ENCODE results near the gene PKLR.

PKLR gene

DNA sequence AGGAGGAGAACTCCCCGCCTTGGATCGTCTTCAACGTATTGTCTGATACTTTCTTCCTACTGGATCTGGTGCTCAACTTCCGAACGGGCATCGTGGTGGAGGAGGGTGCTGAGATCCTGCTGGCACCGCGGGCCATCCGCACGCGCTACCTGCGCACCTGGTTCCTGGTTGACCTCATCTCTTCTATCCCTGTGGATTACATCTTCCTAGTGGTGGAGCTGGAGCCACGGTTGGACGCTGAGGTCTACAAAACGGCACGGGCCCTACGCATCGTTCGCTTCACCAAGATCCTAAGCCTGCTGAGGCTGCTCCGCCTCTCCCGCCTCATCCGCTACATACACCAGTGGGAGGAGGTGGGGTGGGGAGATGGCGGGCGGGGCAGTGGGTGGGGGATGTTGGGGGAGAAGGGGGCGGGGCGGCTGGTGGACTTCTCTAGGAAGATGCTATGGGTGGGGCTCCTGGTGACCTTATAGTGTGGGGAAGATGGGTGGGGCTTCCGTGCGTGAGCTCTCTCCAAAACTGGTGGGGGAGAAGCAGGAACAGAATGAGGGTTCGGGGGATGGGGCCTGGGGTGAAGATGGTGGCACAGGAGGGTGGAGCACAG is 18.6 kb downstream of the PKLR start:
- no peak for DNase-seq

DNA sequence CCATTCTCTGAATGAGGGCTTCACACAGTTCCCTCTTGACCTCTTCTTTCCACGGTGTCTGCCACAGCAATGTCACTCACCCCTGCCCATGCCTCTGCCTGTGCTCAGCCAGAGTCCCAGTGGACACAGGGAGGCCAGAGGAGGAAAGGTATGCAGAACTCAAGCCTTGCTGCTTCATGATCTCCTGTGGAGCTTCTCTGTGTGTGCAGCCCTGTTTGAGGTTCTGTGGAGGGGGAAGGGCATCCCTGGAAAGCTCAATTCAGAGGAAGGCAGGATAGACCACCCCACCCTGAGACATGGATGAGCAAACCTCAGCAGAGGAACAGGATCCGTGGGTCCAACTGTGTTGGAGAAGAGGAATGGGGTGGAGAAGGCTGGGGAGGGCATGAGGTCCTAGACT is 22.0 kb downstream of the PKLR start:
- no peak for DNase-seq

DNA sequence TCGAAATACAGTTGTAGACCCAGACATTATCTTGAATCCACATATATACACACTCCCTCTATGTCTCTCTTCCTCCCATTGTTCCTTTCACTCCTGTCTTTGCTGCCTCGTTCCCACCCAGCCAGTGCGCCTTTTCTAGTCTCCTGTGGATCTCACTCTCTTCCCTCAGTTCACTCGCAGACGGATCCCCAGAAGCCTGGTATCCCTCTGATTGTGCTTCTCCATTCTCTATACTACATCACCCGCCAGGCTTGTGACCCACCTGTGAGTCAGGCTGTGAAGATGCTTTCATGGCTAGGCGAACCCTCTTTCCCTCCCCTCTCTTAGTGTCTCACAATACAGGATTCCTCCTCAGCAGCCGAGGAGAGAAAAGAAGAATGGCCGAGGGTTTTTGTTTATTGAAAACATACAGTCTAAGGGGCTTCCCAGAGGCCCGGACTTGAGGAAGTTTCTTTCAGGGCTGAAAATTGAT is 22.5 kb downstream of the PKLR start:
- DNase-seq, result no peak

DNA sequence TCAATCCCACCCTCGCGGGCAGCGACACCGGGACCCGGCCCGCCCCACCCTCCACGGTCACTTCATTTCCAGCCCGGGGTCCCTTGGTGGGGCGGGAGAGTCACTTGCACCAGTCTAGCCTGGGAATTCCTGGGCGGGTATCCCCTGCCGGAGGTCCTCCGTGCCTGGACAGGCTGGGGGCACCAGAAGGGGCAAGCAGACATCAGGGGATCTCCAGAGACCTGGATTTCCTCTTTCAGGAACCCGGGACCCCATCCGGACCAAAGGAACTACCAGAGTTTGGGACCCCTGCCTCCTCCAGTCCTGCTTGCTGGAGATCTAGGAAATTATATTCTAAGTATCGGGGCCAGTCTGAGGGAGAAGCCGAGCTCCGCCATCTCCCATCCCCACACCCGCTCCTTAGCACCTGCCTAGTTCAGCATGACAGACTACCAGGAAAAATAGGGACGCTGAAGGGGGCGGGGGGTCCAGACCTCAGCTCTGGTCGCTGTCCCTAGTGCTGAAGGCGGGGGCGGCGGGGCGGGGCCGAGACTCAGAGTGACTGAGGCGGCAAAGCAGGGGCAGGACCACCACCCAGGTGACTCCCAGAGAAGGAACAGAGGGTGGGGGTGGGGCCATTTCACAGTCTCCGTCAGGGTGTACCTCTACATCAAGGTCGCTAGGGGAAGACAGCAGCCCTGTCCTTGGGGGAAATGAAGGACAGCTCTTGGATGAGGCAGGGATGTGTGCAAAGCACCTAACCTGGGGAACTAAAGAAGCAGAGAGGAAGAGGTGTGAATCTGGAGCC is 23.1 kb downstream of the PKLR start:
- DNase-seq, result peak; percentile 27 to 38

DNA sequence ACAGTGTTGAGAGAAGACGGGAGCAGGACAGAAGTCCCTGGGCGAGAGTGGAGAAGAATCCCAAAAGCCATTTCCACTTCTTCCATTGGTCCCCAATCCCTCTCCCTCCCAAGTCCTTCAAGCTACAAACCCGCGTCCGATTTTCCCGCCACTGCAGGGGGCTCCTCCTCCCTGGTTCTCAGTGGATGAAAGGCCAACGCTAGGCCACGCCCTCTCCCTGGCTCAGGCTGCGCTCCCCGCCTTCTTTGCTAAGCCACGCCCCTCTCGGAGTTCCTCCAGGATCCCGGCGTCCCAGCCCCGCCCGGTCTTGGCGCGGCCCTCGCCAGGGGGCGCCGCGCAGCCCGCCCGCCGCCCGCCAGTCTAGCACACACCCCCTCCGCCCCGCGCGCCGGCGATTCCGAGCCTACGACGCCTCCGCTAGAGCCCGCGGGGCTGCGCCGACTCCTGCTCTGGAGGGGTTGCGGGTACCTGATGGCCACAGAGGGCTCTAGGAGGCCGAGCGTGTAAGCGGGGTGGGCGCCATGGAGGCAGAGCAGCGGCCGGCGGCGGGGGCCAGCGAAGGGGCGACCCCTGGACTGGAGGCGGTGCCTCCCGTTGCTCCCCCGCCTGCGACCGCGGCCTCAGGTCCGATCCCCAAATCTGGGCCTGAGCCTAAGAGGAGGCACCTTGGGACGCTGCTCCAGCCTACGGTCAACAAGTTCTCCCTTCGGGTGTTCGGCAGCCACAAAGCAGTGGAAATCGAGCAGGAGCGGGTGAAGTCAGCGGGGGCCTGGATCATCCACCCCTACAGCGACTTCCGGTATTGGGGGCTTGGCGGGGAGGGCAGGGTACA is 24.0 kb downstream of the PKLR start, which contains the start of gene HCN3:
HCN3 (plus strand) TSS at position 394 of the 832 bp plus-strand sequence; CDS start at position 522, 128 bp downstream.
- DNase-seq, result peak; percentile 97 to 99

DNA sequence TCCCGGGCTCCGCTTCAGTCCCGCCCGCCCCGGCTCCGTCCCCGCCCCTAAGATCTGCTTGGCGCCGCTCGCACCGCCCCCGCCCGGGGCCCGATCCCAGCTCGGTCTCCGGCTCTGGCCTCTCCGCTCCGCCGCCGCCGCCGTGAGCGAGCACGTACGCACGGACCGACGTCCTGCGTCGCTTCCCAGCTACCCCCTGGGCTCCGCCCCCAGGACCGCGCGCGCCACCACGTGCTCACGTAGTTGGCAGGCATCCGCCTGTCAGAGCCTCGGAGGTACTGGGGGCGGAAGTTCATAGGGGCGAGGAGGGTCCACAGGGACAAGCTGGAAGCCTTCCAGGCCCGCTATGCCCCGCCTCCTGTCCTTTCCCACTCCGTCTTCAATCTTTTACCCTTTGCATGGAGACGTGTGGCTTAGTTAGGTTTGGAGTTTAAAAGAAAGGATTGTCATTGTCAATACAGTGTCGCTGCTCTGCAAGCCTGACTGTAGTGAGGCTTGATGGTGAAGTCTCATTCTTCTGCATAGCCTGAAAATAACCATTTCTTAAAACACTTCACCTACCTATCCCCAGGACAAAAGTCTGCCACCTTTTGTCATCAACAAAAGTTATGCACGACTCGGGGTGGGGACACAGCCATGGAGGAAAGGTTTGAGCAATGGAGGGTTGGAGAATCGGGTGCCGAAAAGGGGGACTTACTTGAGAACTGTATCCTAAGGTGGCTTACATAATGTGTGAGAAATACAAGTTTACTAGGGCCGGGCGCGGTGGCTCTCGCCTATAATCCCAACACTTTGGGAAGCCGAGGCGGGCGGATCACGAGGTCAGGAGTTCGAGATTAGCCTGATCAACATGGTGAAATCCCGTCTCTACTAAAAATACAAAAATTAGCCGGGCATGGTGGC is 27.6 kb downstream of the PKLR start, which contains the start of gene CLK2:
CLK2 (minus strand) TSS at position 162 of the 903 bp plus-strand sequence. CDS start 2,527 bp downstream, outside the sequence.
- DNase-seq, result peak; percentile 96 to 100

DNA sequence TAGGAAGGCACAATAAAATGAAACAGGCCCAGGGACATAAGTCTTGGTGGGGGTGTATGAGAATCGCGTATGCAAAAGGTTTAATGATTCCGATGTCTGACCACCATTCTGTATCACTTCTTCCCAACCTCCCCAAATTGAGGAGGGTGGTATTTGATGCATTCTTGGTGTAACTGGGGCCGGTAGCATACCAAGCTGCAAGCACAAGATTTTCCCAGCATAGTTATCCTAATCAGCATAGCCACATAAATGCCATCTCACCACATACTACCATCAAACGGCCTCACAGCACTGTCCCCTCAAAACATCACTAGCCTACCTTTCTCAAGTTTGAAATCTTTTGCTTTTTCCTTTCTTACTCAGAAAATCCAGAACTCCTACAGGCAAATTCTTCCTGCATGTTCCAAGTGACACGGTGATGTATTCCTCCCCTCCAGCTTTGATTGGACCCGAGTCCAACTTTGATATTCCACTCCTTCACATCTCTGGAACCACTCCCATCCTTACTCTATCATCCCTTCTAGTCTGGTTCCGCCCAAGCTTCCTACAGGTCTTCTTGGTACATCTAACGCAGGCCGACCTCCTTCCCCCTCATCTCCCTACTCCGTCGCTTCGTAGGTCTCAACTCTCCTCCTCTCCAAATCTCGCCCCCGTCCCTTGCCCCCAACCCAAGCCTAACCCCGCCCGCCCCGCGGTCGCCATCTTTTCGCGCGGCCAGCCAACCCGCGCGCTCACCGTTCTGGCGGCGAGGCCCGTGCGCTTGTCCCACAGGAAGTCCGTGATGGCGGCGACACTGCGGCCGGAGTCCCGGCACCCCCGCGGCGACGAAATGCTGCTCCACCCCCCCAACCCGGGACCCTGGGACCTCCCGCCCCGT is 28.5 kb downstream of the PKLR start:
- DNase-seq, result peak; percentile 73 to 79

DNA sequence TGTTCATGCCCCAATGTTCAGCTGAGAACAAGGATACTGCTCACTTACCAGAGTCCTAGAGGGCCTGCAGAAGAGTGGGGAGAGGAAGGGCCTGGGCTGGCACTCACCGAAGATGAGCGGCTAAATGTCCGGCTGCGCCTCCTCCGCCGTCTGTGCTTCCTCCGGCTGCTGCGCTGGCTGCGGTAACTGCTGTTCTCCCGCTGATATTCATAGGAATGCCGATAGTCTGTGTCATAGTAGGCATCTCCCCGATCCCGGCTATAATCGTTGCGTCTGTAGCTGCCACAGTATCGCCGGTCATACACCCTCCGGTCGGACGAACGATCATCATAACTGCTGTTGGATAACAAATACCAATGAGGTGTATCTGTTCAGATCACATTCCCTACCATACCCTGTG is 31.9 kb downstream of the PKLR start:
- no peak for DNase-seq

DNA sequence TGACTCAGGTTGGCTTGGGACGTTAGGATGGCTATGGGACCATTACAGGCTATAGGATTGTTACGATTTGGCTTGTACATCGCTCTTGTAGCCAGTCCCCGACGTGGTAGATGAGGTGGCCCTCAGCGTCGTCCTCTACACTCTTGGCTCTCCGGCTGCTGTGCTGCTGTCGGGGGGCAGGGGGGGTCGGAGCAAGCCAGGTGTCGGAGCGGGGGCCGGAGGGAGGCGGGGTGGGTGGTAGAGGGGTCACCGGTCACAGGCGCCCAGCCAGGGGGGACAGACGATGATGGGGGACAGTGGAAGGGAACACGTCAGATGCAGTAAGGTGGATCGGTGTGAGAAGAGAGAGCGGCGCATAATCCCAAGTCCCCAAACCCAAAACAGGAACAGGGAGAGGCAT is 32.6 kb downstream of the PKLR start:
- no peak for DNase-seq

DNA sequence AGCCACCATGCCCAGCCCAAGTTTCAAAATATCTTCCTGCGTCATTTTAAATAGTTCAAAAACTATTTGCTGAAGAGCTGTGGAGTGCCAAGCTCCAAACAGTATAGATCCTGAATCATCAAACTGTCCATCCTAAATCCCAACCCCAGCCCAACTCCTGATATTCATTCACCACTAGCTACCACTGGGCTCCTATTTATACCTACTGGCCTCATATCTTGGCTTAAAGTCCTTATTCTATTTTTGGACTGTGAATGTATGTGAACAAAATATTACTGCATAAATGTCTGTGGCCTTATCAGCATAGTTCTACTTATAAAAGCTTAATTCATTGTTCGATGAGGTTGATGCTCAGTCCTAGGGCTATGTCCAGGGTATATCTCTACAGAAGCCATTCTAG is 33.9 kb downstream of the PKLR start:
- no peak for DNase-seq

DNA sequence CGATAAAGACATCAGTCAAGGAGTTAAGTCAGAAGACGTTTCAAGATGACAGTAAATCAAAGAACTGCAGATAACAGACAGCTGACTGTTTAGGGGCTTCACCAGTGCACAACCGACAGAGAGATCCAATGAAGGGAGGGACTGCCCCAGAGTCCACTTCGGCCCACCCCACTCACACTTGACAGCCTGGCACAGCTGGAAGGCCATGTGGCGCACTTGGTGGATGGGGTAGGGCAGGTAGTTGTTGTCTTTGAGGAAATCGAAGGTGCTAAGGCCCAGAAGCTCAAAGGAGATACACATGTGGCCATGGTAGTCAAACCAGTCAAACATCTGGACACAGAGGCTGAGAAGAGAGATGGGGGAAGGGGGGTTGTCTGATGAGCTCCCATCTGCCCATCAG is 34.7 kb downstream of the PKLR start:
- no peak for DNase-seq

DNA sequence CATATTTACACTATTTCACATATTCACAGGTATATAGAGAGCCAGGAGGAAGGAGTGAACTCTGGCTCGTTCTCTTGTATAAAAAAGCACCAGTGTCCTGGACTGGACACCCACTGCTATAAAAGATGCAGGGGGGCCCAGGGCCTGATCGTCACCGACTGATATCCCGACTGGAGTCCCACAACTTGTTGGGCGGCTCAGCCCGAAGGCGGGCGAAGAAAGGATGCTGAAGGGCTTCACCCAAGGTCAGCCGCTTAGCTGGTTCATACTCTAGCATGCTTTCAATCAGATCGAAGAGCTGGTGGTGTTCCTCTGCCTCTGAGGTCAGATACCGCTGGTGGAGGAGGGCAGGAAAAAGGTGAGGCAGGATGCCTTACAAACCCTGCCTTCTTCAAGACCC is 38.2 kb downstream of the PKLR start:
- no peak for DNase-seq

DNA sequence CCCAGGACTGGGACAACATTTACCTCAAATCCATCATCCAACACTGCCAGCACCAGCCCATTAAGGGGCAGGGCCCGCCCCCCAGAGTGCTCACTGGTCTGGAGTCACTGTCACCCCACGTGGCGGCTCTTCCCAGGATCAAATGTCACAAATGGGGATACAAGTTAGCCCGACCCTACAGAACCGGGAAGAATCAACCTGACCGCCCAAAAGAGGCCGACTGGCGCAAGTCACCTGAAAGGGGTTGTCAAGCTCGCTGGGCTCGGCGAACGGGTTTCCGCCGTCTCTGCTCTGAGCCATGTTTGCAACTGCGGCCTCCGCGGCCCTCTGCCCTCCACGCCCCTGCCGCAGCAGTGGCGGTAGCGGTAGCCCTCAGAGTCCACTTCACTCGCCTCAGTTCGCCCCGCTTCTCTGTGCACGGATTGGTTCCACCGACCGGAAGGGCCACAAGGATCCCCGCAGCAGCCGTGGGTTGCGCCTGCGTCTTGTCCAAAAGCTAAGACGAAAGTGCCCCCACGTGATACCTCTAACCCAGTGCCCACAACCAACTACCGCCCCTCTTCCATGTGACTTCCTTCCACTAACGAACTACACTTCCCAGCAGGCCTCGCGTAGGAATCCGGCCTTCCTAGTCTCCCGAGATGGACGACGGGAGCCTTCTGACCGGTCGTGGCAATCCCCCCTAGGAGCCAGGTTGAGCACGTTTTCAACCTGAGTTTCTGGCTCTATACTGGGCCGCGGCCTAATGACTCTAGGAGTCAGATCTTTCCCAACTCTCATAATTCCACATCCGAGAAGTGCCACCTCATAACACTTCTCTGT is 39.2 kb downstream of the PKLR start, which contains the start of gene SCAMP3:
SCAMP3 (minus strand) TSS at position 509 of the 822 bp plus-strand sequence; CDS start at position 300, 209 bp downstream.
- DNase-seq, result peak; percentile 98

DNA sequence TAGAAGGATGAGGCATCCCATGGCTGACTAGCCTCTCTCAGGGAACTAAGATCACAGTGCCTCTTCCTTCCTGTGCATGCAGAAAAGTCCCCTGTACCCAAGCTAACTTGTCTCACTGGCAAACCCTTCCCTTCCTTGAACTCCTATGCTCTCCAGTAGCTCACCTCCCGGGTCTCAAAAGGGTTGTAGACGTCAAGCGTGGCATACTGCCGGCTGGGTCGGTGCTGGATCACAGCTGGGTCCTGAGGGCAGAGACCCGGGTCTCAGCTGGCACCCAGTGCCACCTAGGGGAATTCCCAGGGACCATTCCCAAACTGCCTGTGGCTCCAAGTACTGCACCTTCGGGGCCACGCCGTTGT is 39.8 kb downstream of the PKLR start:
- no peak for DNase-seq

DNA sequence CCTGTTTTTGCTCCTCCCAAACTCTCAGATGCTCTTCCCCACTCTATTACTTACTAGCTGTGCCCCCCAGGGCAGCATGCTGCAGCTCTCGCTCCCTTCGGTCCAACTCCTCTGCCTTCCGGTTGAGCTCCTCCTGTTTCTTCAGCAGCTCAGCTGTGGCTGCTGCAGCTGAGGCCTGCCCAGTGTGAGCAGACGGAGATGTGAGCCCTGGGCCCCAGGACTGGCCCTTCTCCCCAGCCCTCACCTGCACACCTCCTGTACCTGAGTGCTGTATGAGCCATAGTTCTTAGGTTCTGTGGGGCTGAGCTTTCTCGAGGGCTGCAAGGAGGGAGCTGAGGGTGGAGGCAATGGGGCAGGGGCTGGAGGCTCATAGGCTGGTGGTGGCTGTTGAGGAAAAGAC is 41.0 kb downstream of the PKLR start:
- no peak for DNase-seq

DNA sequence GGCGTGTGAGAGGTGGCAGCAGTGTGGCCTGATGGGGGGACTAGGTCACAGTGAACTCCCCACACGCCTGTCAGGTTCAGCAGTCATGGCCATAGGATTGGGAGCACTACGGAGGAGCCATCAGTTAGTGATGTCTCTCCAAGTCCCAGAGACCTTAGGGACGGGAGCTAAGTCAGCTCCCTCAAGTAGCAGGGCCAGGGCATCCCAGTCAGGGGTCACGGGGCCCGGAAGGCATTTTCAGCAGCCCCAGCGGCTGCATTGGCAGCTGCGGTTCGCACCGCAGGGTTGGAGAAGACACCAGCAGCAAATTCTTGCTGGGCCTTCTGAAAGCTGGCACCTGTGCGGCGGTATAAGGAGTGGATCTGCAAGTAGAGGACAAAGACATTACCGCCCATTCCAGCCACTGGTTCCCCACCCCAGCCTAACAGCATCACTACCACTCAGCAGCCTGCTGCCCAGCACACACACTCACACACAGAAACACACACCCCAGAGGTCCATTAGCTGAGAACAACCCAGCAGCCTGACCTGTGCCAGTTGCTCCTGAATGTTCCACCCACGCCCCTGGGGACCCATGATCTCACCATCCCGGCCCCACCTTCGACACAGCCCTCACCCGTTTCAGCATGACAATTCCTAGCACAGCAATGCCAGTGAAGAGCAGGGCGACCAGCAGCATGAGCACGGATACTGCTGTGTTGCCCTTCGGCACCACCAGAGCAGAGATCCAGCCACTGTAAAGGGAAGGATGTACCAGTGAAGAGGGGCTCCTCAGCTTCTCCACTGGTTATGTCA is 45.0 kb downstream of the PKLR start:
- DNase-seq, result no peak

DNA sequence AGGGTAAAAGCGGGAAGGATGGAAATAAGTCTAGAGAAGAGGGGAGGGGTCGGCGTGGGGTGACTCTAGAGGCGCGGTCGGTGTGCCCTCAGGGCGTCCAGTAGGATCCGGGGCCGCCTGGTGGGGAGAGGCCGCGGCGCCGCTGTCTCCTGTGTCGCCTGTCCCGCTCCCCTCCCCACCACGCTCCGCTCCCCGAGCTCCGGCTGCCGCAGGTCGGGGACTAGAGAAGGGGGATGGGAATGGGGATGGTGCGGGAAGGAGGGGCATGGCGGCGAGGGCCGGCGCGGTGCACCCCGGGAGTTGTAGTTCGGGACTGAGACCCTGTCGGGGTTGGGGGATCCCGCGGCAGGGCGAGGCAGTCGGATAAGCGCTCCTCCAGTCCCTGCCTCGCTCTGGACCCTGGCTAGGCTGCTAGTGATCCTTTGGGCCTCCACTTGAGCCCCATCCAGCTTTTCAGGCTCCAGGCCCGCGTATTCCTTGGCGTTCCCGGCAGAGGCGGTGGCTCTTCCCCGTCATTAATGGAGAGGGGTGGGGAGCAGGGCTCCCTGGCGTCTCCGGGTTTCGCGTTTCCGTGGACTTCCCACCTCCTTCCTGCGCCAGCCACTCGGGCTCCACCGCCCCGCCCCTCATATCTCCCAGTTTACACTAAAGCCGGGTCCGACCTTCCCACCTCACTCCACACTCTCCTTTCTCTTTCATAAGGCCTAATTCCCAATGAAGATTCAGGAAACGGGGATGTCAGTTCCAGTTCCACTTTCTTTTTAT is 45.8 kb downstream of the PKLR start, which contains the start of gene ENTREP3:
ENTREP3 (minus strand) TSS at position 241 of the 765 bp plus-strand sequence. CDS start 606 bp downstream, outside the sequence.
- peak; percentile 84 to 92 for DNase-seq

DNA sequence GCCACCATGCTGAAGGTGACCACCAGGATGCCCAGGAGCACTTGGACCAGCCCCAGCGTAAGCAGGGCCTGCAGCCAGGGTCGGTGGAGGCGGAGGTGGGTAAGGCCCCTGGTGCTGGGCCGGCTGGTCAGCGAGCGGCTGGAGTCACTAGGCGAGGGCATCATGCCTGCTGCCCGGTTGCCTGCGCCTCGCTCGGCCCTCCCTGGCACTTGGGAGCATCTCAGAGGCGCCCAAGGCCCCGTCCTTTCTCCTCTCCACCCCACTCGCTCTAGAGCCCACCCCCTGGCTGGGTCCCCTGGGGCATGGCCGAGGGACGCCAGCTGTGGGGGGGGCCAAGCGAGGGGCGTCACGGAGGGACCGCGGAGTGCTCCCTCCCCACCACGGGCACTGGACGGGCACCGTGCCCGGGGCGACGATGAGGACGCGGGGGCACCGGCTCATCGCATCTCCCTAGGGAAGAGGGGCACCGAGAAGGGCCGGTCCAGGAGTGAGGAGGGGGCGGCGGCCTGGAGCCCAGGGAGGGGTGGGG is 46.5 kb downstream of the PKLR start:
- no peak for DNase-seq
